ENCODE data around the gene WDR7.

GRCh38 chr18:56897122-56897521 lies 246.0 kb downstream of the WDR7 start:
- no peak for TF ChIP-seq CTCF (IDR thresholded peaks at IDR 0.05)
- no peak for TF ChIP-seq EP300 (IDR thresholded peaks at IDR 0.05)
